Measurements from ENCODE around the gene AJM1. TPM values are rescaled to one million over a fixed set of nuclear protein-coding genes. Genes with fewer than 3 reads are reported as not detected.
"Not testable (repeated sequence)": the region's sequence is repeated elsewhere in the genome, so short reads cannot be mapped to it uniquely, and the experiment has no call there.

AJM1 gene
- total RNA-seq, 1 donor from 2014 or later: 1.6 TPM

DNA sequence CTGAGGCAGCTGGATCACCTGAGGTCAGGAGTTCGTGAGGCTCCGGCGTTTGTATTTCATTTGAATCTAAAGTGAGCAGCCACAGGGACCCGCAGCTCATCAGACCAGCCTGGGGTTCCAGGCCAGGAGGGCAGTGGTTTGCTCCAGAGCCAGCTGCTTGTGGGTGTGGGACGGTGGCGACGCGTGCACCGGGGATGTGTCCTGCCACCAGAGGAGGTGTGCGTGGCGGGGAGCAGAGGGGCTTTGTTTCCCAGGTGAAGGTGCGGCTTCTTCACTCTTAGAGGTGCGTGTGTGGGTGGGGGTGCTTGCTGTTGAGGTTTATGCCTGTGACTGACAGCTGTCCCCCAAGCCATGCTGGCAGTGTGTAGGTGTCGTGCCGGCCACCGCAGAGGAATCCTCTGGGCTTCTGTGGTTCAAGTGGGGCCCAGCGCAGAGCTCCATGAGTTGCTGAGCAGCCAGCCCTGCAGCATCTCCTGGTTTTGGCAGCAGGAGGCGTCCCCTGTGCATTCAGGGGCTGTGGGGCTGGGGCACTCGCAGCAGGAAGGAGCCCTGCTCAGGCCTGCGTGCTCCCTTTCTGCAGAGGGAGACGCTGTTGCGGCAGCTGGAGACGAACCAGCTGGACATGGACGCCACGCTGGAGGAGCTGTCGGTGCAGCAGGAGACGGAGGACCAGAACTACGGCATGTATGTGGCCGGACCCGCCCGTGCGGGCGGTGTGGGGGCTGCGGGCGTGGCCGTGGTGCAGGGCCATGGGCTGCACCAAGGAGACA, 6.9 kb upstream of the AJM1 start:
- ChIA-PET CTCF (no interaction called here), POLR2A (interaction anchor here (0.6 kb wide), 1 partner anchor 25 kb away, joined by 11 read pairs; no protein-coding TSS in a partner anchor)
- Mint-ChIP-seq H3K9me3 (no peaks in the 10 kb centered on the region), H3K36me3 (ENCODE audit: low read depth) (peaks cover 40% of the 10 kb centered on the region), H3K27me3 (no peaks in the 10 kb centered on the region), H3K4me1 (peaks cover 4% of the 10 kb centered on the region), H3K27ac (no peak overlapping the region), H3K4me3 (no peak overlapping the region)
- no peak for ATAC-seq (ENCODE audit: low read depth)
- TF ChIP-seq, protein P1, sequence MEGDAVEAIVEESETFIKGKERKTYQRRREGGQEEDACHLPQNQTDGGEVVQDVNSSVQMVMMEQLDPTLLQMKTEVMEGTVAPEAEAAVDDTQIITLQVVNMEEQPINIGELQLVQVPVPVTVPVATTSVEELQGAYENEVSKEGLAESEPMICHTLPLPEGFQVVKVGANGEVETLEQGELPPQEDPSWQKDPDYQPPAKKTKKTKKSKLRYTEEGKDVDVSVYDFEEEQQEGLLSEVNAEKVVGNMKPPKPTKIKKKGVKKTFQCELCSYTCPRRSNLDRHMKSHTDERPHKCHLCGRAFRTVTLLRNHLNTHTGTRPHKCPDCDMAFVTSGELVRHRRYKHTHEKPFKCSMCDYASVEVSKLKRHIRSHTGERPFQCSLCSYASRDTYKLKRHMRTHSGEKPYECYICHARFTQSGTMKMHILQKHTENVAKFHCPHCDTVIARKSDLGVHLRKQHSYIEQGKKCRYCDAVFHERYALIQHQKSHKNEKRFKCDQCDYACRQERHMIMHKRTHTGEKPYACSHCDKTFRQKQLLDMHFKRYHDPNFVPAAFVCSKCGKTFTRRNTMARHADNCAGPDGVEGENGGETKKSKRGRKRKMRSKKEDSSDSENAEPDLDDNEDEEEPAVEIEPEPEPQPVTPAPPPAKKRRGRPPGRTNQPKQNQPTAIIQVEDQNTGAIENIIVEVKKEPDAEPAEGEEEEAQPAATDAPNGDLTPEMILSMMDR (IDR thresholded peaks at IDR 0.05): no peak
- intact Hi-C loops (cut with micrococcal nuclease): no loop called here
- no peak for DNase-seq

DNA sequence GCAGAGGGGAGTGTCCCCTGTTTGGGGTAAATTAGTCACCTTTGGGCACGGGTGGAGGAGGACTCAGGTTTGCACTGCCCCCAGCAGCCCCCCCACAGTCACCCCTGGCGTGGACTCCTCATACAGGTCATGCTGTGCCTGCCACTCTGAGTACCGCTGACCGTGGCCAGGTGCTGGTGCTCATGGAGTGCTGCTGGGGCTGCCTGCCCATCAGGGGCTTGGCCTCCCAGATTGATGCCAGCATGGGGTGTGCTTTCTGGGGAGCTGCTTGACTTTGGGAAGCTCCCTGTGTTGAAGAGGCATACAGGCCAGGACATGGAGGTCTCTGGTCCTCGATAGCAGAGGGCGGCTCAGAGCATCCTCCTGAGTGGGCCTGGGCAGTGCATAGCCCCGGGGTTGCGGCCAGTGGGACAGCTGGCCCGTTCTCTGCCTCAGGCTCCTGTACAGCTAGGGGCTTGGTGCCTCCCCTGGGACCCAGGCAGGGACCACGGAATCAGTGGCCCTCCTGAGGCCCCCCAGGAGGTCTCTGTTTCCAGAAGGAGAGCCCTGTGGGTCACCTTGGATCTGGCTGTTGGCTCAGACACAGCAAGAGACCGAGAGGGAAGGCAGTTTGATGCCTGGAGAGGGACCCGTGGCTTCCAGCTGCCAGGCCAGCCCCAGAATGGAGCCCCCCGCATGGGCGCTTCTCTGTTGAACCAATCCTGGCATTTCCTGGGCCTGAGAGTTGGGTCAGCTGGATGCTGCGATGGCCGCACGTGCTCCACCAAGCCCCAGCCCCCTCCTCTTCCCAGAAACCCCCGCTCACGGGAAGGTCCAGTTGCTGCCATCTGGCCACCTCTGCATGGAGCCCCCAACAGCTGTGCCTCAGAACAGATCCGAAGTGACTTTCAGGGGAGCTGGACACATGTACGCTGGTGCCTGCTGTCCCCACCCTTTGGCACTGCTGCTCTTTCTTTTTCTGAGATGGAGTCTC, 6.1 kb upstream of the AJM1 start:
- intact Hi-C loops (cut with micrococcal nuclease): no loop called here
- ChIA-PET POLR2A (no interaction called here), CTCF (no interaction called here)
- TF ChIP-seq, protein P1 (IDR thresholded peaks at IDR 0.05): no peak
- H3K9me3 Mint-ChIP-seq: no peaks in the 10 kb centered on the region
- ATAC-seq (ENCODE audit: low read depth) (no peak), DNase-seq (no peak)
- H3K27me3 Mint-ChIP-seq: no peaks in the 10 kb centered on the region
- no peak overlapping the region for H3K4me3 Mint-ChIP-seq
- H3K4me1 Mint-ChIP-seq: peaks cover 4% of the 10 kb centered on the region
- no peak overlapping the region for H3K27ac Mint-ChIP-seq
- peaks cover 35% of the 10 kb centered on the region for H3K36me3 Mint-ChIP-seq (ENCODE audit: low read depth)

DNA sequence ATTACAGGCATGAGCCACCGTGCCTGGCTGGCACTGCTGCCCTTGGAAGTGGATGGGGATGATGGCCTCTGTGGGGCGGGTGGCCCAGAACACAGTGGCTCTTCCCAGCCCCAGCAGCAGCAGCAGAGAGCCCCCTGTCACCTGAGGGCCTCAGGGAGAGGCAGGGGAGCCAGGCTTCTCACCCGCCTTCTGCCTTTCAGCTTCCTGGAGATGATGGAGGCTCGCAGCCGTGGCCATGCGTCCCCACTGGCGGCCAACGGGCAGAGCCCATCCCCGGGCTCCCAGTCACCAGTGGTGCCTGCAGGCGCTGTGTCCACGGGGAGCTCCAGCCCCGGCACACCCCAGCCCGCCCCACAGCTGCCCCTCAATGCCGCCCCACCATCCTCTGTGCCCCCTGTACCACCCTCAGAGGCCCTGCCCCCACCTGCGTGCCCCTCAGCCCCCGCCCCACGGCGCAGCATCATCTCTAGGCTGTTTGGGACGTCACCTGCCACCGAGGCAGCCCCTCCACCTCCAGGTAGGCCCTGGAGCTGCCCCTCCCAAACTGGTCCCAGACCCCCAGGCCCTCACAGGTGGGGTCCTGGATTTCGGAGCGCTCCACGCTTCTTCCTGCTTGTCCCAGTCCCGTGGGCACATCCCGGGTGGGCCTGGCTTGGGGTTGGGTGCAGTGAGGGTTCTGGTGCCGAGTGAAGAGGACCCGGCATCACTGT, 5.0 kb upstream of the AJM1 start:
- ATAC-seq (ENCODE audit: low read depth) (no peak), DNase-seq (no peak)
- H3K9me3 Mint-ChIP-seq: no peaks in the 10 kb centered on the region
- H3K36me3 Mint-ChIP-seq (ENCODE audit: low read depth): peaks cover 24% of the 10 kb centered on the region
- no peak overlapping the region for H3K4me3 Mint-ChIP-seq
- H3K27me3 Mint-ChIP-seq: no peaks in the 10 kb centered on the region
- POLR2A ChIA-PET: no interaction called here
- intact Hi-C loops (cut with micrococcal nuclease): no loop called here
- CTCF ChIA-PET: no interaction called here
- TF ChIP-seq, protein P1 (IDR thresholded peaks at IDR 0.05): no peak
- H3K4me1 Mint-ChIP-seq: peaks cover 6% of the 10 kb centered on the region
- no peak overlapping the region for H3K27ac Mint-ChIP-seq

DNA sequence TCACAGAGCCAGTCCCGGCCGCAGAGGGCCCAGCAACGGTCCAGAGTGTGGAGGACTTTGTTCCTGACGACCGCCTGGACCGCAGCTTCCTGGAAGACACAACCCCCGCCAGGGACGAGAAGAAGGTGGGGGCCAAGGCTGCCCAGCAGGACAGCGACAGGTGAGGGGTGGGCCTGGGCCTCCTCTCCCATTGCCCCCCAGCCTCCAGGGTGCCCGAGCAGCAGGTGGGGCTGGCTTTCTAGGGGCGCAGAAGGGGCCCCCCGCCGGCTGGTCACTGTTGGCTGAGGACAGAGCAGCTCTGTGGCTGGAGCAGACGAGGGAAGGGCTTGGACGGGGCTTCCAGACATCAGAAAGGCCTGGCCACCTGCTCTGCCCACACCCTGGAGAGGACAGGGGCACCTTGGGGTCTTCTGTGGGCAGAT, 4.4 kb upstream of the AJM1 start:
- ATAC-seq (ENCODE audit: low read depth); DNase-seq; CTCF ChIA-PET: not testable (repeated sequence)

DNA sequence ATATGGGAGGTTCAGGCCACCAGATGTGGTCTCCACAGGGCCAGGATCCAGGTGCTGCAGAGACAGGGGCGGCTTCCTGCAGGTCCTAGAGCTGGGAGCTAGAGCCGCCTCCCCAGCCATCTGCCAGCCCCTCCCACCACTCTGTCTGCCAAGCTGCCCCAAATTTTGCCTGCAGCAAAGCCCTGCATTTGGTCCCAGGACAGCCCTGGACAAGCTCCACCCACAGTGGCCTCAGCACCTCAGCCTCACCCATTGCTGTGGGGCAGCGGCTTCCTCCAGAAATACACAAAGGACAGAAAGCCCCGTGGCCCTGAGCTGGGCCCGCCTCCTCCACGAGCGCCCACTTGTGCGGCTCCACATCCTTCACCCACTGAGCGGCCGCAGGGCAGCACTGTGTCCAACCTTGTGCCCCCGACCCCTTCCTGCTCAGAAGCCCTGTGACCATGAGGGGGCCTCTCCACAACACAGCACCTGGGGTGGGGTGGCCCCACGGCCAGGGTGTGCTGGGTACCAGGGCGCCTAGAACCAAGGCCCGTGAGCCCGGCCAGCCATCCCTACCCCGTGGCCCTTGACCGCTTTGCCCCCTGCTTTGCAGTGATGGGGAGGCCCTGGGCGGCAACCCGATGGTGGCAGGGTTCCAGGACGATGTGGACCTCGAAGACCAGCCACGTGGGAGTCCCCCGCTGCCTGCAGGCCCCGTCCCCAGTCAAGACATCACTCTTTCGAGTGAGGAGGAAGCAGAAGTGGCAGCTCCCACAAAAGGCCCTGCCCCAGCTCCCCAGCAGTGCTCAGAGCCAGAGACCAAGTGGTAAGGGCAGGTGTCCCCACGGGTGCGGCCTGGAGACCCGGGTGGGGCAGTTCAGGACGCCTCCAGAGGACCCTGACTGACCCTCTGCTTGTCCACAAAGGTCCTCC, 3.7 kb upstream of the AJM1 start:
- Mint-ChIP-seq H3K9me3 (no peaks in the 10 kb centered on the region), H3K36me3 (ENCODE audit: low read depth) (peaks cover 21% of the 10 kb centered on the region), H3K4me1 (peaks cover 10% of the 10 kb centered on the region), H3K4me3 (no peak overlapping the region), H3K27ac (no peak overlapping the region), H3K27me3 (no peaks in the 10 kb centered on the region)
- TF ChIP-seq, protein P1 (IDR thresholded peaks at IDR 0.05): no peak
- intact Hi-C loops (cut with micrococcal nuclease): no loop called here
- no peak for DNase-seq
- POLR2A ChIA-PET: interaction anchor here (0.5 kb wide), 1 partner anchor 20 kb away, joined by 9 read pairs; no protein-coding TSS in a partner anchor
- ATAC-seq (ENCODE audit: low read depth): no peak
- CTCF ChIA-PET: no interaction called here

More for the DNA sequence above, 4.4 kb upstream of the AJM1 start:
- POLR2A ChIA-PET; H3K4me1 Mint-ChIP-seq; H3K4me3 Mint-ChIP-seq; H3K27ac Mint-ChIP-seq; intact Hi-C loops (cut with micrococcal nuclease); H3K9me3 Mint-ChIP-seq; H3K27me3 Mint-ChIP-seq: not testable (repeated sequence)
- peaks cover 21% of the 10 kb centered on the region for H3K36me3 Mint-ChIP-seq (ENCODE audit: low read depth)
